PC-3 (cell line): ENCODE measurements around the gene GRIK1. TPM values are rescaled to one million over a fixed set of nuclear protein-coding genes. Genes with fewer than 3 reads are reported as not detected.
A peak's percentile ranks its signal among the peaks of the same experiment; 100 is the strongest.

Experiments used
- ATAC-seq: fragments of 200-7000 bp; cut with Tn5 transposase; 2 replicates; pipeline ENCODE4 v1.9.1; 2020; ENCODE audit warnings: mild to moderate bottlenecking, moderate library complexity
- BruUV-seq: library from RNA; stranded (reverse); fragments of 400-500 nt; replicated peaks from 2 replicates; lab custom pipeline; 2021; lab: Mats Ljungman, UMichigan
- CTCF ChIA-PET: fragments of 300-600 bp; sonication (Branson Sonifier 250); formaldehyde crosslinking; loops from one replicate; lab custom pipeline; 2022; ENCODE audit warnings: antibody characterized with exemption; lab: Charles Lee
- POLR2A ChIA-PET: fragments of 300-600 bp; sonication (Branson Sonifier 250); formaldehyde crosslinking; loops from one replicate; lab custom pipeline; 2022; ENCODE audit warnings: antibody characterized with exemption; ENCODE audit not compliant: unreplicated experiment; lab: Charles Lee
- DNase-seq: peaks from one replicate; pipeline ENCODE4 v3.0.0-alpha.2; 2015
- H2AFZ ChIP-seq: fragments of 300-600 bp; sonication (generic); 2 replicates; pipeline ENCODE4 v1.6.0; 2016; ENCODE audit warnings: antibody characterized with exemption, low read length
- H3F3A ChIP-seq: fragments of 300-600 bp; sonication (generic); one replicate; pipeline ENCODE4 v1.6.0; 2017; ENCODE audit warnings: antibody characterized with exemption, low read length, control low read depth, mild to moderate bottlenecking; ENCODE audit not compliant: unreplicated experiment
- H3K27ac ChIP-seq: fragments of 300-600 bp; sonication (generic); 2 replicates; pipeline ENCODE4 v1.5.1; 2016; ENCODE audit warnings: mild to moderate bottlenecking, low read length
- H3K27me3 ChIP-seq: fragments of 300-600 bp; sonication (generic); 2 replicates; pipeline ENCODE4 v1.6.1; 2016; ENCODE audit warnings: low read length, mixed read lengths
- H3K36me3 ChIP-seq: fragments of 300-600 bp; sonication (generic); 2 replicates; pipeline ENCODE4 v1.6.1; 2016; ENCODE audit warnings: low read depth, mixed run types, low read length, mixed read lengths
- H3K4me1 ChIP-seq: fragments of 300-600 bp; sonication (generic); 2 replicates; pipeline ENCODE4 v1.5.1; 2016; ENCODE audit warnings: low read length; ENCODE audit not compliant: insufficient read depth
- H3K4me2 ChIP-seq: fragments of 300-600 bp; sonication (generic); 2 replicates; pipeline ENCODE4 v1.6.0; 2016; ENCODE audit warnings: low read length
- H3K4me3 ChIP-seq: fragments of 300-600 bp; sonication (generic); 2 replicates; pipeline ENCODE4 v1.5.1; 2016; ENCODE audit warnings: mild to moderate bottlenecking, low read length, mixed read lengths
- H3K79me2 ChIP-seq: fragments of 300-600 bp; sonication (generic); 2 replicates; pipeline ENCODE4 v1.6.1; 2017; ENCODE audit warnings: low read length, mixed read lengths
- H3K9ac ChIP-seq: fragments of 300-600 bp; sonication (generic); 2 replicates; pipeline ENCODE4 v1.6.0; 2016; ENCODE audit warnings: mild to moderate bottlenecking, low read length
- H3K9me2 ChIP-seq: fragments of 300-600 bp; sonication (generic); replicated peaks from 2 replicates; pipeline ENCODE4 v1.6.1; 2016; ENCODE audit warnings: mixed run types, low read length, mixed read lengths
- H3K9me3 ChIP-seq: fragments of 300-600 bp; sonication (generic); 2 replicates; pipeline ENCODE4 v1.6.1; 2016; ENCODE audit warnings: low read length, mixed read lengths
- H4K20me1 ChIP-seq: fragments of 300-600 bp; sonication (generic); 2 replicates; pipeline ENCODE4 v1.6.1; 2016; ENCODE audit warnings: low read length, mixed read lengths
- CTCF ChIP-seq: fragments of 300-600 bp; sonication (generic); conservative IDR thresholded peaks from 2 replicates; pipeline ENCODE4 v1.5.1; 2017; ENCODE audit warnings: antibody characterized with exemption, low read depth, mild to moderate bottlenecking, low read length
- EZH2 ChIP-seq: fragments of 300-600 bp; sonication (generic); IDR thresholded peaks from one replicate; pipeline ENCODE4 v1.6.1; 2017; ENCODE audit warnings: antibody characterized with exemption, mild to moderate bottlenecking, low read length; ENCODE audit not compliant: unreplicated experiment
- EZH2phosphoT487 ChIP-seq: fragments of 300-600 bp; sonication (generic); IDR thresholded peaks from 2 replicates; pipeline ENCODE4 v1.6.1; 2018; ENCODE audit warnings: mild to moderate bottlenecking, antibody characterized with exemption, low read length, borderline replicate concordance
- intact Hi-C: fragments of 100-400 bp; cut with micrococcal nuclease; formaldehyde crosslinking; loops from 2 replicates; pipeline ENCODE4 v1.9.0; 2023
- total RNA-seq: library from RNA; depleted of rRNA; stranded (reverse); fragments of >200 nt; gene quantifications from 2 replicates; pipeline ENCODE4 v1.2.3, GENCODE V29; 2014

Gene GRIK1
- total RNA-seq, 1 experiment from 2014 or later: not detected

DNA sequence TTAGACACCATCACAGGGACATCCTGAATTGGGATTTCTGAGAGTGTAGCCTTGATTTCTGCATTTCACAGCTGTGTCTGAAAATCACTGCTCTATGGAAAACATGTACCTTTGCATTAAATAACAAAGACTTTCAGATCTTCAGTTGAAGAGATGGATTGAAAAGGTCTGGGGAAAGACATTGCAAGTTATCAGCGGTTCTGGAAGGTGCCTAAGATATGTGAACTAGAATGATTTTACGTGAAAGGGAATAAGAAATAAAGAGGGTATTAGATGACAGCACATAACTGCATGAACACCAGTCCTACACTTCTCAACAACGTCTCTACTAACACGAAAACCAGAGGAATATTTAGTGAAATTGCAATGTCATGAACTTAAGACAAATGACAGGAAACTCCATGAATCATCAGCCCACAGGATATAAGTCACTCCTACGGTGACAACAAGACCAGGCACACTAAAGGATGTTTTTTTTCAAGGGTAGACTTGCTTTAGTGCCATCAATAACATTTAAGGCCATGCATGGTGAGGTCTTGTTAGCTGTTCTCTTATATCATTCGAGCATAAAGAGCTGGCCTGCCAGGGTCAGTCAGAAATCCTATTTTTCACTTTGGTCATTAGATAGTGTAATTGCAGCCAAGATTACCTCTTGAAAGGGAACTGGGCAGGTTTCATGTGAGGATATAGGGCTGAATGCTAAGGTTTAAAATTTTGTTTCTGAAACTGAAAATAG, 283.1 kb downstream of the GRIK1 start:
- H3K4me3 ChIP-seq: no peak overlapping the region
- peak overlapping the region; percentile 30; the same call in 1 of the 2 replicates for H3K4me2 ChIP-seq
- ATAC-seq (no peak; the same call in 1 of the 2 replicates), DNase-seq (peak; percentile 54)
- BruUV-seq: no TSS peak
- H3K9ac ChIP-seq: no peak overlapping the region
- no peak overlapping the region for H3K27ac ChIP-seq
- no peaks in the 10 kb centered on the region for H3K36me3 ChIP-seq
- 0 out of 2 replicates have a peak overlapping the region, but pooled peaks have one; percentile 5 for H2AFZ ChIP-seq
- intact Hi-C loops: no loop called here
- peaks cover 60% of the 10 kb centered on the region for H3K27me3 ChIP-seq
- H3K9me2 ChIP-seq: peaks cover 3% of the 10 kb centered on the region; the same call in 1 of the 2 replicates
- no peaks in the 10 kb centered on the region for H4K20me1 ChIP-seq
- no peaks in the 10 kb centered on the region for H3K79me2 ChIP-seq
- ChIA-PET POLR2A (no interaction called here), CTCF (no interaction called here)
- TF ChIP-seq EZH2phosphoT487 (no peak), CTCF (no peak), EZH2 (no peak)
- H3K9me3 ChIP-seq: 0 out of 2 replicates have a peak, but pooled peaks cover 5% of the 10 kb centered on the region
- H3F3A ChIP-seq: no peaks in the 10 kb centered on the region
- peaks cover 8% of the 10 kb centered on the region for H3K4me1 ChIP-seq

GRCh38 chr21:29655577-29655976, 284.2 kb downstream of the GRIK1 start:
- TF ChIP-seq EZH2phosphoT487 (no peak), EZH2 (no peak), CTCF (no peak)
- no peak for DNase-seq
- H3K9ac ChIP-seq: no peak overlapping the region
- no TSS peak for BruUV-seq
- no peak for ATAC-seq
- intact Hi-C loops: no loop called here
- ChIA-PET POLR2A (no interaction called here), CTCF (no interaction called here)
- H3K27me3 ChIP-seq: peaks cover 58% of the 10 kb centered on the region
- H3K4me2 ChIP-seq: no peak overlapping the region
- H3K79me2 ChIP-seq: no peaks in the 10 kb centered on the region
- H3K9me3 ChIP-seq: 0 out of 2 replicates have a peak, but pooled peaks cover 5% of the 10 kb centered on the region
- H3K9me2 ChIP-seq: peaks cover 3% of the 10 kb centered on the region; the same call in 1 of the 2 replicates
- H4K20me1 ChIP-seq: no peaks in the 10 kb centered on the region
- H3F3A ChIP-seq: no peaks in the 10 kb centered on the region
- no peak overlapping the region for H3K4me3 ChIP-seq
- no peaks in the 10 kb centered on the region for H3K36me3 ChIP-seq
- H3K4me1 ChIP-seq: peaks cover 8% of the 10 kb centered on the region
- H2AFZ ChIP-seq: no peak overlapping the region
- no peak overlapping the region for H3K27ac ChIP-seq

DNA sequence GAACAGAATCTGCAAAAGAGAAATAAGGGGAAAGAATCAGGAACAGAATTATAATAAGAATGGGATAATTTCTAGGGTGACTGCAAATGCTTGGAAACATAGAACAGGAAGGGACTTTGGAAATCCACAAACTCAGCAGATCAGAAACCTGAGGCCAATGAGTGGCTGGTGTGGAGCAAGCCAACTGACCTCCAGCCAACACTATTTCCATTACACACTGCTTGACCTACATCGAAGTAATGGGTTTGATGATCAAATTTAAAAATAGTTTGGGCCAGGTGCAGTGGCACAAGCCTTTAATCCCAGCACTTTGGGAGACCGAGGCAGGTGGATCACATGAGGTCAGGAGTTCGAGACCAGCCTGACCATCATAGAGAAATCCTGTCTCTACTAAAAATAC, 284.9 kb downstream of the GRIK1 start:
- POLR2A ChIA-PET: no interaction called here
- ATAC-seq: no peak
- no peak for DNase-seq
- intact Hi-C loops: no loop called here
- 0 out of 2 replicates have a peak, but pooled peaks cover 5% of the 10 kb centered on the region for H3K9me3 ChIP-seq
- no peak overlapping the region for H2AFZ ChIP-seq
- no peak overlapping the region for H3K27ac ChIP-seq
- H3K4me2 ChIP-seq: no peak overlapping the region
- H3K36me3 ChIP-seq: no peaks in the 10 kb centered on the region
- no peaks in the 10 kb centered on the region for H3K79me2 ChIP-seq
- no peak overlapping the region for H3K9ac ChIP-seq
- CTCF ChIA-PET: no interaction called here
- peaks cover 58% of the 10 kb centered on the region for H3K27me3 ChIP-seq
- BruUV-seq: no TSS peak
- no peak overlapping the region for H3K4me3 ChIP-seq
- H3F3A ChIP-seq: no peaks in the 10 kb centered on the region
- peaks cover 8% of the 10 kb centered on the region for H3K4me1 ChIP-seq
- no peaks in the 10 kb centered on the region for H4K20me1 ChIP-seq
- TF ChIP-seq EZH2phosphoT487: no peak
- TF ChIP-seq EZH2: no peak
- TF ChIP-seq CTCF: no peak
- peaks cover 3% of the 10 kb centered on the region; the same call in 1 of the 2 replicates for H3K9me2 ChIP-seq
